NCI-H1694 (cell line): ENCODE results near the gene CTBP1.

Experiments used
- DNase-seq: peaks from one replicate; lab custom pipeline; 2025; lab: John Stamatoyannopoulos, UW

CTBP1 gene

DNA sequence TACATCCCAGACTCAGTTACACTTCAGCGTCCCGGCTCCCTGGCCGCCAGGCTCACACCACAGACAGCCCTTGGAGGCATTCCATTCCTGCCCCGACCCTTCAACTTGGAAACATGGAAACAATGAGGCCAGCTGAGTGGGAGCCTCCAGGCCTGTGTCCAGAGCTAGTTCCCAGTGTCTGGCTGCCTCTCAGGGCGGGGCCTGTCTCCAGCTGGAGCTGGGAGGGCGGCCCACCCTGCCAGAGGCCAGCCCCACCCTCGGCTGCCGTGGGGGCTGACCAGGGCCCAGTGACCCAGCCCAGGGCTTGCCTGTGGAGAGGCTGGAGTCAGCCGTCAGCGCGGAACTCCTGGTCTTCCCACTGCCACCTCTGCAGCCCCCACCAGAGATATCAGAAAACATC is 39.1 kb downstream of the CTBP1 start:
- DNase-seq = no peak

DNA sequence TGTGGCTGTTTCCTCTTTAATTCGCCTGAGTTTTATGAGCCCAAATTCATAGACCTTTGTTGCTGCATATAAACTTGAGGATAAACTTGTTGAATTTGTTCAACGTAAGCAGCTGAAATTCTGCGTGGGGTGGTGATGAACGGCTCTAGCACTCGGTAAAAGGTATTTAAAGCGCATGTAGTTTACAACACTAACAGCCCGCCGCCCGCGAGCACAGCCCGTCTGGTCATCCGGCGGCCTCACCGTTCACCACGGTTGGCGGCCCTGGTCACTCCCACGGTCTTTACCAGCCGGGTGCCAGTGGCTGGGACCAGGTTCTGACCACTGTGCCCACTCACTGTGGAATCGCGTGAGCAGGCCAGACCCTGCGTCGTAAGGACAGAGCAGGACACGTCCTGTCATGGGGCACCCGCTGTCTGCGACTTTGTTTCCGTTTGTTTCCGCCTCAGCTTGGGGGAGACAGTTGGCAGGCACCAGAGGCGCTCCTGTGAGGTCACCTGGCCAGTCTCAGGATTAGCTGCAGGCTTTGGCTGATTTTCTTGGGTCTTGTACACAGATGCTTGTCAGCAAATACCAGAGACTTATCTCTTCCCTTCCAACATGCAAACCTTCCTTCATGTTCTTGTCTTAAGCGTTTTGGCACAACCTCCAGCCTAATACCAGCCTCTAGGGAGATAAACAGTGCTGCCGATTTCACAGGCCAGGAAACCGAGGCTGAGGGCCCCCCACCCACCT is 39.8 kb downstream of the CTBP1 start:
- DNase-seq = no peak

DNA sequence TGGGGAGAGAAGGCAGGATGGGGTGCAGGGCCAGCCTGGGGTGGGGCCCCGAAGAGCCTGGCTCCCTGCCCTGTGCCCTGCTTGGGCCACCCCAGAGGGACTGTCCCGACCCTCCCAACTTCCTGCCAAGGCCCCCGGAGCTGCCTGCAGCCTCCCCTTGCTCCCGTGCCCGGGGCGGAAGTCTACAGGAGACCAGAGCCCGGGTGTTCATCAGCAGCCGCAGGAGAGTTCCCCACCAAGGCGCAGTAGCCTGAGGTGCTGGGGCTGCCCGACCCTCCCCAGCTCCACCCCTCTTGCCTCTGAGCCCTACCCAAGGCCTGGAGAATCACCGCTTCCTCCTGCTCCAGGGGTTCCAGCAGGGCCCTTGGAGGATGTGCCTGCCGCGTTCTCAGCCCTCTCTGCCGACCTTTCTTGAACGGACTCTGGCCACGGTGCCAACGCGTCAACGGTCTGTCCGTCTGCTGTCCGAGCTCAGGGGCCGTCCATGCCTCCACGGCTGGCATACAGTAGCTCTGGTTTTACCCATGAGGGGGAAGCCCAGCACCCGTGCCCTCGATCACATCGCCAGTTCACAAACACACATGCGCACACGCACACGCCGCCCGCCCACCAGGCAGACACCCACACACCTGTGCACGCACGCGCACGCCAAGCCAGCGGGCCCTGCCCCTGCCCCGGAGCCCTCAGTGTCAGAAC is 40.5 kb downstream of the CTBP1 start:
- DNase-seq = no peak

DNA sequence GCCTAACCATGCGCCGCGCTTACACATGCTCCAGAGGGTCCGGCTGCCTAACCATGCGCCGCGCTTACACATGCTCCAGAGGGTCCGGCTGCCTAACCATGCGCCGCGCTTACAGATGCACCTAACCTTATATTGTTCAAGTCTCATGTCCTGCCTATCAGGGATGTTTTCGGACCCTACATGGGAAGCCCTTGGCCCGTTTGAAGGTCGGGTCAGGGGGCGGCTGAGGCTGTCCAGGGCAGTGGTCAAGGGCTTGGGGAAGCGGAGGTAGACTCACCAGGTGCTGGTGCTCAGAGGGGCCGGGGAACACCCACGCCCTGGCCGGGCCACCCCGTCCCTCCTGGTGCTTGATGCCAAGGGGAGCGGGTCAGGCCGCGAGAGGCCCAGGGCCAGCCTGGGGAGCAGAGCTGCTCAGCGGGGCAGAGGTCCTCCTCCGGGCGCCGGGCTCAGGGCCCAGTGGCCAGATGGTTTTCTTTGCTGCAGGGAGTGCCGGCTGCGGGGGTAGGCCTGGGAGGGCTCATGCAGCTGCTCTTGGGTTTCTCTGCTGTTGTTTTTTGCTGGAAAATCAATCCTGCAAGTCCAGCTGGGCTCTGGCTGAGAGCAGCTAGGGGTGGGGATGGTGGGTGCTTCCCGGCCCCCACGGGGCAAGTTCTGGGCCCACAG is 41.2 kb downstream of the CTBP1 start:
- DNase-seq = peak; percentile 27

DNA sequence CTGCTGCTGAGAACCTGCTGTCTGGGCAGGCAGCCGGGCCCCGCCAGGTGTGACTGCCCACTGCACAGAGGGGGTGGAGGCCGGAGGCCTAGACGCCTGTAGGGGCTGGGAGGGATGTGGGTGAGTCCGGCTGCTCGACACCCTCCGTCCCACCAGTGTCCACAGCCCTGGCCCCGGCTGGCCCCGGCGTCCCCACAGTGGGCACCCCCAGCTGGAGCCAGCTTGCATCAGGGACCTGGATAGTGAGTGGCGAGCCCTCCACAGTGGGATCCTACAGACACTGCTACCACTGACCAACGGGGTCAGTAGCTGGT is 41.8 kb downstream of the CTBP1 start:
- DNase-seq = no peak

DNA sequence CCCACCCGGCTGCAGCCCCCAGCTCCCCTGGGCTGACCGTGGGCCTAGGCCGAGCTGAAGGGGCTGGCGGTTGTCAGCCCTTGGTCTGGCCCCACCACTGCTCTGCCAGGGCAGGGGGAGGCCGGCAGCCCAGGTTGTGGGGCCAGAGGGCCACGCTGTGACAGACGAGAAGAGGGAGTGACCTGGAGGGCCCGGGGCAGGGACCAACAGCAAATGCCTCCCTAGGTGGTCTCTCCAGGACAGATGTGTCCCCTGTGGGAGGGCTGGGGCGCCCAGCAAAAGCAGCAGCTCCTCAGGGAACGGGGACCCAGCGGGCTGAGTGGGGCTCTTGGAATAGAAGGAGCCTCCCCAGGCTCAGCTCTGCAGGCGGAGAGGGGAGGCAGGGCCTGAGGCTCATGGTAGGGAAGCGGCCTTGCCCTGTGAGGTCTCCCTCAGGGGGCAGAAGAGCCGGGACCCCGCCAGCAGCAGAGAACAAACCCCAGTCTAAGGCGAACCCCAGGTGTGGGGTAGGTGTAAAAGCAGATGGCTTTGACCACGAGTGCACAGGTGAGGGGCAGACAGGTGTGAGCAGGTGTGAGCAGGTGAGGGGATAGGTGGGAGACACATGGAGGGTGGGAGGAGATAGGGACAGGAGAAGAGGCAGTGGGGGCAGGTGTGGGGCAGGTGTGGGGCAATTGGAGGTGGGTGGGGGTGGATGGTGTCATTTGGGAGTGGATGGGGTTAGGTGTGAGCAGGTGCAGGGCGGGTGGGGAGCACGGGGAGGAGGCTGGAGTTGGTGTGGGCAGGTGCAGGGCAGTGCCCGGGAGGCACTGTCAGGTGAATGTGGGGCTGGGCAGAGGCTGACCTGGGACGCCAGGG is 42.4 kb downstream of the CTBP1 start:
- no peak for DNase-seq

DNA sequence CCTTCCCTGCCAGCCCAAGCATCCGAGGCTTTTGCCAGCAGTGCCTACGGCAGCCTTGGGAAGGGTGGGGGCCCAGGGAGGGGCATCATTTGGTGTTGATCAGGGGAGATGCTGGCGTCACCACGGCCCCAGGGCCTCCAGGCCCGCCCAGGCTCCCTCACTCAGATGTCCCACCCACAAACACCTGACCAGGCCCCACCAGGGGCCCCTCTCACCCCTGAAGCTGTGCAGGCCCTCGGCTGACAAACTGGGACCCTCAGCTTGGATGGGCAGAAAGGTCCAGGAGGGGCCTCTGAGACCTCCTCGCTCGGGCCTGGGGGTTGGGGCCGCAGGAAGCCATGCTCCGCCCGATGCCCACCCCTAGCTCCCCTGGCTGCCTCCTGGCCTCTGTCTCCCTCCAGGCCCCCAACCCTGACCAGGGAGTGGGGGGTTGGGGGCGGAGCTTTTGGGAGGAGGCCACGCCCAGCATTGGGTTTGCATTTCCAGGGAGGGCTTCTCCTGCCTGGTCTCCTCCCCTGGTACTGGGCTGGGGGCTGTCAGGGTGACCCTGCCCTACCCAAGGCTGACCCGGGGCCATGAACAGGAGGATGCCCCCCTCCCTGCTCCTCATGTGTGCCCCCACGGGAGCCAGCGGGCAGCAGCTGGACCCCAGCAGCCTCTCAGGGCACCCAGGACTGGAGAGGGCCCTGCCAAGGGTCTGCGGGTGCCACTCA is 43.2 kb downstream of the CTBP1 start:
- no peak for DNase-seq

DNA sequence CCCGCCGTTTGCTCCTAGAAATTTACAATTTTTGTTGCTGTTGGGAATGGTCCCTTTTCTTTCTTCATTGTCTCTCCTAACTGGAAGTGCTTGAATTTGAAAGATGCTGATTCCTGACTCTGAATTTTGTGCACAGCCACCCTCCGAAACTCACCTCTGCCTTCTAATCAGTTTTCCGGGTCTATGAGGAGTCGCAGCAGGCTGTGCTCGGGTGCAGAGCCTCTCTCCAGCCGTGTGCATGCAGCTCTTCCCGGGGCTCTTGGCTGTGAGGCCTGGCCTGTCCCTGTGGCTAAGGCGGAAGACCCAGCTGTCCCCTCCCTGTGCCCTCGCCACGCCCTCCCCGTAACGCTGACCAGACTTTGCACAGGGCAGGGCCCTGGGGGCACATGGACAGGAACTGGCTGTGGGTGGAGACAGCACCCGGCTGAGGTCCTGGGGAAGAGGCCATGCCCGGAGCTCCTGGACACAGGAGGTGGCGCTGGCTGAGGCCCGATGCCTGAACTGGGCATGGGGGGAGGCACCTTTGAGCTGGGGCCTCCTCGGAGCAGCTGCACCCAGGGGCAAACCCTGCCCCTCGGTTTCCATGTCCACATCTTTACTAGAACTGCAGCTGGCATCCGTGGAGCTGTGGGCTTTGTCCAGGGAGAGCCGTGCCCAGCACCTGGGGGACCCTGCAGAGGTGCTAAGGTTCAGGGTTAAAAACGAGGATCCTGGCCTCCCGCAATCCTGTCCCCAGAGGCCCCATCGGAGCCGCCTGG is 43.9 kb downstream of the CTBP1 start:
- DNase-seq = no peak

DNA sequence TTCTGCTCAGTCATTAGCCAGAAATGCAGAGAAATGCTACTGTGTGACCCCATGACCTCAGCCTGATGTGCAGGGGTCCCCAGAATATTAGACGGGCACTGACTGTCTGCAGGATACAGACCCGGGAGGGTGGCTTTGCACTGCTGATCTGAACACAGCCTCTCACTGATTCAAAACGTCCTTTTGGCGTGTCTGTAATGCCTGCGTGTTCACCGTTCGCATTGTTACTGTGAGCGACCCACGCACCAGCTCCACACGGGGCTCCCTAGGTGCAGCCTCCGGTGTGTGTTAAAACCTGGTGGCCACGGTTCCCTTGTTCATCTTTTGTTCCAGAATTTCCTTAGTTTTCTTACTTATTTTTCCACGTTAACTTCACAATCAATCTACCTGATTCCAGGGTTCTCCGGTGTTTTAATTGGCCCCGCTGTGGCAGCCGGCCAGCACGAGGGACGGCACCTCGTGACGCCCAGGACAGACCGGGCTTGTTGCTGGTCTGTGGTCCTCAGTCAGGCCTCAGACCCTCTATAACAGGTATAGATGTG is 44.6 kb downstream of the CTBP1 start:
- DNase-seq = no peak

DNA sequence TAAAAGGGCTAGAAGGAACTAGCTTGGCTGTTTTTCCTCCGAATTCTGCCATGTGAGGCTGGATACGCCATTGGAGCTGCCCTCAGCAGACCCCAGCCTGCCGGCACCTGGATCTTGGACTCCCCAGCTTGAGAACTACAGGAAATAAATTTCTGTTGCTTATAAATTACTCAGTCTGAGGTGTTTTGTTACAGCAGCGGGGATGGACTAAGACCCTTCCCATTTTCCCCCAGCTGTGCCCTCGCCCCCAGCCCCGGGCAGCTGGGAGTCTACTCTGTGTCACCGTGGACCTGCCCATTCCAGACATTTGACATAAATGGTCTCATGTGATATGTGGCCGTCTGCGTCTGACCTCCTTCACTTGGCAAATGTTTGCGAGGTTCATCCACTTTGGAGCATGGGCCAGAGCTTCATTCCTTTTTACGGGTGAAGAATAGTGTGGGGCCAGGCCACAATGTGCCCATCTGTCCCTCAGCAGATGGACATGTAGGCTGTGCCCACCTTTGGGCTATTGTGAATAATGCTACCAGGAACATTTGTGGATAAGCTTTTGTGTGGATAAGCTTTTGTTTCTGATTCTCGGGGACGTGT is 45.8 kb downstream of the CTBP1 start:
- DNase-seq = no peak

DNA sequence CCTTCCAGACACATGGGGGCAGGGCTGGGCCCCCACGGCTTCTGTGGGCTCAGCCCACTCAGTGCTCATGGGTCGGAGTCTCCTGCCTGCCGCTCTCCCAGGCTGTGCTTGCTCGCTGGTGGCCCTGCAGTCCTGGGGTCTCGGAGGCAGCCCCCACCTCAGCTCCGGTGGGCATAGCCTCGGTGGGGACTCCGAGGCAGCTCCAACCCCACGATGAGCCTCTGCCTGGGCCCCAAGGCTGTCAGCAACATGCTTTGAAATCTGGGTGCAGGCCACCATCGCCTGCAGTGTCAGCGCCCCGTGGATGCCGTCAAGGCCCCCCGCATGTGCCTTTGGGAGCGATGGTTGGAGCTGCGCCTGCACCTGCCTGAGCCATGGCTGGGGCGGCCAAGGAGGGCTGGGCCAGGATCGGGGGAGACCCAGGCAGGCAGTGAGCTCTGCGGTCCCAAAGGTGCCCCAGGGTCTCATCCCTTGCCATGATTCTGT is 46.4 kb downstream of the CTBP1 start:
- DNase-seq = no peak

DNA sequence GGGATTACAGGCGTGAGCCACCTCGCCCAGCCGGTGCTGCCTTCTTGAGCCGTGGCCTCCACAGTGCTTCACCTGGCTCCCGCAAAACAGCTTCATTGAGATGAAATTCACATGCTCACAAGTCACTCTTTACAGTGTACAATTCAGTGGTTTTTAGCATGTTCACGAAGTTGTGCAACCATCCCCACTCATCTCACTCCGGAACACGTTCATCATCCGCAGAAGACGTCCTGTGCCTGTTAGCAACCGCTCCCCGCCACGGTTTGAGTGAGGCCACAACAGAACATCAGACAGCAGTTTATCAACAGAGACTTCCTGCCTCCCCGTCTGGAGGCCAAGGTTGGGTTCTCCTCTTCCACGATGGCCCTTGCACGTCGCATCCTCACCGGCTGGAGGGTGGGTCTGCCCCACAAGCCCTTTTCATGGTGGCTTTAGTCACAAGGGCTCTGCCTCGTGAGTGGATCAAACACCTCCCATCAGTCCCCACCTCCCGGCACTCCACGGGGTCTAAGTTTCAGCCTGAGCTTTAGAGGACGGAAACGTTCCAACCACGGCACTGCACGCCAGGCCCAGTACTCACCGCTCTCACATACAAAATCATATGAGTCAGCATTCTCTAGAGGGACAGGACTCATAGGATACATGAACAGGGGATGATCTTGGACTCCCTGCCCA is 46.9 kb downstream of the CTBP1 start:
- DNase-seq = no peak

DNA sequence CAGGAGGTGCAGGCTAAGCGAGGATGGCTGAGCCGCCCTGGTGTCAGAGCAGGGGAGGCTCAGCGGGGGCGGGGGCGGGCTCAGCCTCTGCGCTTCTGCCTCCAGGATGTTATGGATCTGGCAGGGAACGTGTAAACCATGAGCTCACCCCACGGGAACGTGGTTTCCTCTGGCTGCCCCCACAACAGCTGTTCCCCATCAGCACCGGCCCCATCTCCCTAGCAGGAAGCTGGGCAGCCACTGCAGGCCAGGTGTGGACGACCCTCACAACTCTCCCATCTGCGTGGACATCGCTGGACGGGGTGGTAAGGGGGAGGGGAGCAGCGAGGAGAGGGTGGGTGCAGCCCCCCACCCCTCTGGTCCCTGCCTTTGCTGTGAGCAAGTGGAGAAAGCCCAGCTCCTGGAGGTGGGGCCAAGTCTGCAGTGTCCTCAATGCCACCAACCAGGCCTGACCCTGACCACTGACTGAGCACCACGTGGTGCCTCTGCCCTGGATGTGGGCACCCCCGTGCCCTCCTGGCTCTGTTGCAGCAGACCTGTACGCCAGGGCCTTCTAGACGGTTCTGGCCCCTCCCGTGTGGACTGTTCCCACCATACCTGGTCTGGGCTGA is 48.4 kb downstream of the CTBP1 start:
- DNase-seq = peak; percentile 53

DNA sequence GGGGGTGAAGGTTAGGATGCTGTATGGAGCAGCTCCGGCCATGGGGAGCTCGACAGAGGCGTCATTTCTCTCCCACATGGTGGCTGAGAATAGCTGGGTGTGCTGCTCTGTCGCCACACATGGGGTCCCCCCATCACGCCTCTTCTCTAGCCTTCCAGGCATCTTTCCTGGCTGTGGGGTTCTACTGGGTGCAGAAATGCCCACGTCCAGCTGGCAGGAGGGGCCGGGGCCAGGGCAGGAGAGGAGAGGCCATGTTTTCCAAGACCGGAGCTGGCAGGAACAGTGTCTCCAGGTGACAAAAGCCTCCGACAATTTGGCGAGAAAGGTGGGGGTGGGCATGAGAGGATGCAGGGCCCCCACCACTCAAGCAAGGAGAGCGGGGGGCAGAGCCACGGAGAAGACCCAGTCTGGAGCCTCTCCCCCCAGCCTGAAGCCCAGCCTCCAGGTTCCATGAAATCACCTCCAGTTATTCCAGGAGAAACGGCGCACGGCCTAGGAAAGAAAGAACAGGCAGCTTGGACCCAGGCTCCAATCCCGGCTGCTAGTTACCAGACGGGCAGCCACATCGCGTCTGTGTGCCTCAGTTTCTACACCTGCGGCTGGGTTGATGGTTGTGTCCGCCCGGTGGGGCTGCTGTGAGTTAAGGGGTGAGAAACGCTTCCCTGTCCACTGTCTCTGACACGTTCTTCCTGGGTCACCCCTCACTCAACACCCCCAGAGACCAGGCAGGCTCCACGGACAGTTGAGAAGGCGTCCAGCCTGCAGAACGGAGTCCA is 49.2 kb downstream of the CTBP1 start:
- no peak for DNase-seq

DNA sequence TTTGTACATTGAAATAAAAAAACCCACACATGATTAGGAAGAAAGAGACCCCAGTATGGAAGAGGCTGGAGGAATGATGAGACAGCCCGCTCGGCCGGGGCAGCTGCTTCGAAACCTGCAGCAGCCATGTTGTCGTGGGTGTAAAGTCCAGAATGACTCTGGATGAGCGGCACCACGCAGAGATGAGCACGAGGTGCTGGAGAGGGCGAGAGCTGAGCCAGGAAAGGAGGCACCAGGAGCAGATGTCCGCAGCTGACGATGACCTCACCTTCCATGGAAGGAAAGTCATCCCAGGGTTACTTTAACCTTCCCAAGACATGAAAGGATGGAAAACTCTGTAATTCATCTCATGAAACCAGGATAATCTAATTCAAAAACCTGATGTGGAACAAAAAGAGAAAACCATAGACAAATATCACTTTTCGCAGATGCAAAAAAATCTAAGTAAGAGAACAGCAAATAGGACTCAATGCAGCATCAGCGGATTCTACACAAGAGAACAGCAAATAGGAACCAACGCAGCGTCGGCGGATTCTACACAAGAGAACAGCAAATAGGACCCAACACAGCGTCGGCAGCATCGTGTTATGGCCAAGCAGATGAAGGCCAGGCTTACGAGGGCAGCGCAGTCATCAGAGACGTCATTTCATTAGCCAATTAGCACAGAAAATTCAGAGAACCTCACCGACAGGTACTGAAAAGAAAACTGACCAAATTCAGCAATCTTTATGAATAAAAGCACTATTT is 50.7 kb downstream of the CTBP1 start:
- DNase-seq = no peak

DNA sequence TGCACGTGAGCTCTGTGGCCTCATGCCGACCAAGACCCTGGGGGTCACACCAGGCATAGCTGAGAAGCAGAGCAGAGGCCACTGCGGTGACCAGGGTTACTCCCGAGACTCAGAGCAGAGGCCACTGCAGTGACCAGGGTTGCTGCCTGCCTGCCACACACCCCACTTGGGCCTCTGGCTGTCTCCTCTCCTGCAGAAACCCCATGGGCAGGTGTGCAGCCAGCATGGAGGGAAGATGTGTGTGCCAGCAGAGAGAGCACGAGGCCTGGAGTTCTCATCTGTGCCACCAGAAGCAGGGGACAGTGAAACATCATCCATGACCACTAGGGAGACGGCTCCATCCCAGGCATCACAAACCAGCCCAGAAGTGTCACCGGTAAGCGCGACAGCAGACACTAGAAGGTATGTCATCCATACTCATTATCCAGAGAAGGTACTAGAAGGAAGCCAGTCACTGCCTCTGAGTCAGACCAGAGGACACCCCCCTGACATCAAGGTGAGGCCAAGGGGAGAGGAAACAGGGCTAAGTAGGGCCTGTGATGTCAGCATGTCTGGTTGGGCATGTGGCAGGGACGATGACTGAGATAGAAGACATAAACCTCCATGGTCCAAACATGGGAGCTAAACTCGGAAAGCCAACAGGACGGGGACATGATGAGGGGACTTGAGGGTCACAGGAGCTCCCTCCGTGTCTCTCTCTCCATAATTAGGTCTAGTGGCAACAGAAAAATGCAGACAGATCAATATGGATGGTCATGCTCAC is 52.3 kb downstream of the CTBP1 start:
- no peak for DNase-seq

DNA sequence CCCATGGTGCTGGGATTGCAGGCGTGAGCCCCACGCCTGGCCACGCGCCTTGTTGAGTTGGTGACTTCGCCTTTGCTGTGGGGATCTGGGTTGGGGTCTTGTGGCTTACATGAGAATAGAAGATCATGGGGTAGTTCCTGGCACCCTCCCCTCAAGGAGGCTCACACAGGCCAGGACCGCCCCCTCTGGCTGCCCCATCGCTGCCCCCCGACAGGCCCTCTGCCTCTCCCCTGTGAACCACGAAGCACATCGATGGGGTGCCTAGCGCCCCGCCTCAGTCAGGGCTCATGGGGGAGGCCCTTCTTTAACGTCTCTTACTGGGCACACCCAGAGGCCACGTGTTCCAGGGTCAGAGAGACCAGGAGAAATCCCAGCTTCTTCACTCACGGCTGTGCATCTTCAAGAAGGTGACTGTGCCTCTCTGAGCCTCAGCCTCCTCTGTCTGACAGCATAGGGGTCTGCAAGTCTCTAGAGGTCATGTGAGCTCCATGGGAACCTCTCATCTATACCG is 53.0 kb downstream of the CTBP1 start:
- DNase-seq = no peak
